ENCODE results near the gene ANKRD11. TPM values are rescaled to one million over a fixed set of nuclear protein-coding genes. Genes with fewer than 3 reads are reported as not detected.

Gene ANKRD11
- total and polyA plus RNA-seq, 2 donors (not counting 3 experiments of a cell fraction or from before 2014, with no cell fraction given) = 55.8 to 191 TPM

DNA sequence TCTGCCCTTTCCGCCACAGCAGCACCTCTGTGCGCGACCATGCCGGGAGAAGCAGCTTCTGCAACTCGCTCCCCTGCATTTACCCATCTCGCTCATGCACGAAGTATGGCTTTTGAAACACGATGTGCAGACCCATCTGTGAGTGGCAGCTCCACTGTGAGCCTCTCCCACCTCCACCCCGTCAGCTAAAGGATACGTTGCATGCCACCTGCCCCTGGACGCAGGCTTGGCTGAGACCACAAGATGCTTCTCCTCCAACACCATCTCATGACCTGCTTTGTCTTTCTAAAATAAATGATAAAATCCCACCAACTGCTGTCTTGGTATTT lies 172.0 kb downstream of the ANKRD11 start:
- H3K79me2 ChIP-seq (ENCODE audit: control insufficient read depth, insufficient read depth, low read length) = peaks cover 86% of the 10 kb centered on the region
- H4K20me1 ChIP-seq (replicated peaks; ENCODE audit: control insufficient read depth, extremely low read depth, insufficient read depth, low read length) = no peaks in the 10 kb centered on the region
- CTCF ChIA-PET = no interaction called here
- H2AFZ ChIP-seq (ENCODE audit: low read depth, low read length) = no peak overlapping the region
- dilution Hi-C loops (cut with MboI; ENCODE audit: extremely low pct_ligation_motif_present, low sequenced_read_pairs) = no loop called here
- no peak overlapping the region for H3K4me2 ChIP-seq (ENCODE audit: insufficient read depth, low read length)
- intact Hi-C loops (cut with micrococcal nuclease) = loop anchor here (5.0 kb wide), 1 partner anchor 169 kb away; no protein-coding TSS in a partner anchor
- H3K27me3 ChIP-seq (ENCODE audit: control insufficient read depth in 2 of 2, insufficient read depth in 2 of 2, low read length in 2 of 2) = no peaks in the 10 kb centered on the region
- H3K27ac ChIP-seq (ENCODE audit: insufficient read depth, low read depth, low read length) = peak overlapping the region; percentile 77
- no peaks in the 10 kb centered on the region for H3K36me3 ChIP-seq (ENCODE audit: control insufficient read depth in 2 of 2, extremely low read depth in 1 of 2, insufficient read depth in 2 of 2, low read length in 2 of 2)
- no TSS peak for BruUV-seq (replicated peaks)
- no peaks in the 10 kb centered on the region for H3K9me1 ChIP-seq (replicated peaks; ENCODE audit: control insufficient read depth, extremely low read depth, insufficient read depth, low read length)
- POLR2A ChIA-PET = no interaction called here
- TF ChIP-seq POLR2A (IDR thresholded peaks at IDR 0.05; ENCODE audit: low read depth, low read length) (no peak), CTCF (IDR thresholded peaks at IDR 0.05; ENCODE audit: extremely low read depth in 1 of 2, insufficient read depth in 1 of 2, low read depth in 1 of 2, low read length in 2 of 2) (no peak), FOS (IDR thresholded peaks at IDR 0.05; ENCODE audit: borderline replicate concordance, insufficient read depth, low read length) (no peak), MAX (IDR thresholded peaks at IDR 0.05; ENCODE audit: insufficient read depth, insufficient read length) (no peak), MYC (IDR thresholded peaks at IDR 0.05; ENCODE audit: low read depth, low read length) (no peak)
- H3K9me3 ChIP-seq (replicated peaks; ENCODE audit: control insufficient read depth, insufficient read depth, low read length) = no peaks in the 10 kb centered on the region
- no peak overlapping the region for H3K9ac ChIP-seq (replicated peaks; ENCODE audit: extremely low read depth, insufficient read depth, low read length)
- H3K4me1 ChIP-seq (ENCODE audit: control insufficient read depth, extremely low read depth, insufficient read depth, low read length) = peaks cover 85% of the 10 kb centered on the region
- no peak overlapping the region for H3K4me3 ChIP-seq (replicated peaks in 1 of 3; ENCODE audit: insufficient read depth in 1 of 3, low read depth in 1 of 3, low read length in 3 of 3)
- DNase-seq (ENCODE audit: low read depth, low spot score) (no peak), FAIRE-seq (no peak)

DNA sequence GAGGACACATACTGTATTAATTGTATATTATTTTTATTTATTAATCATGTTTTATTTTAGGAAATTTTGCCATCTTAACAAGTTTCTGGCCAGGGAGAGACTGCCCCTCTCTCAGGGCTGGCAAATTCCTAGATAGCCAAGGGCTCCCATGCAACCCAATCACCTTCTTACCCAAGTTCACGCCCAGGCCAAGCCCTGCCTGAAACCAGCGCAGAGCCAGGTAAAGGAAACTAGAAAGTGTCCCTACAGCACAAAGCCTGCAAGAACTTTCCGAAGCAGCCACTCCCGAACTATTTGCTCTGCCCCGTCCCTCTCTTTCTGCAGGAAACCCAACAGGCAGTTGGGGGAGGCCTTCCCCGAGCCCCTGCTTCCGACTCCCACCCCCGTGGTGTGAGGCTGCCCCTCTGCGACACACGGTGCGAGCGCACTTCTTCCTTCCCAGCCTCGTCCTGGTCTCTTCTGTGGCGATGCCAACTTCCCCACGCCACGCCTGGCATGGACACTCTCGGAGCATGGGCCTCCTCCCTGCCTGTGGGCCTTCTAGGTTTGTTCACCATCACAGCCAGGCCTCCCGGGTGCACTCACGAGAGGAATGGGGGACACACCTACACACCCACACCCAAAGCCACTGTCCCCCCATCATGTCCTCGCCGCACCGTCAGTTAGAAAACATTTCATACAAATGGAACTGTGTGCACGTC lies 172.5 kb downstream of the ANKRD11 start:
- Histone ChIP-seq H4K20me1 (replicated peaks; ENCODE audit: control insufficient read depth, extremely low read depth, insufficient read depth, low read length) (no peaks in the 10 kb centered on the region), H3K4me2 (ENCODE audit: insufficient read depth, low read length) (no peak overlapping the region), H2AFZ (ENCODE audit: low read depth, low read length) (no peak overlapping the region), H3K9me3 (replicated peaks; ENCODE audit: control insufficient read depth, insufficient read depth, low read length) (no peaks in the 10 kb centered on the region), H3K4me3 (replicated peaks in 1 of 3; ENCODE audit: insufficient read depth in 1 of 3, low read depth in 1 of 3, low read length in 3 of 3) (no peak overlapping the region), H3K36me3 (ENCODE audit: control insufficient read depth in 2 of 2, extremely low read depth in 1 of 2, insufficient read depth in 2 of 2, low read length in 2 of 2) (peaks cover 0 to 4% of the 10 kb centered on the region in 2 experiments), H3K4me1 (ENCODE audit: control insufficient read depth, extremely low read depth, insufficient read depth, low read length) (peaks cover 82% of the 10 kb centered on the region), H3K9me1 (replicated peaks; ENCODE audit: control insufficient read depth, extremely low read depth, insufficient read depth, low read length) (no peaks in the 10 kb centered on the region), H3K27ac (ENCODE audit: insufficient read depth, low read depth, low read length) (peak overlapping the region; percentile 77), H3K79me2 (ENCODE audit: control insufficient read depth, insufficient read depth, low read length) (peaks cover 88% of the 10 kb centered on the region), H3K27me3 (ENCODE audit: control insufficient read depth in 2 of 2, insufficient read depth in 2 of 2, low read length in 2 of 2) (no peaks in the 10 kb centered on the region), H3K9ac (replicated peaks; ENCODE audit: extremely low read depth, insufficient read depth, low read length) (no peak overlapping the region)
- dilution Hi-C loops (cut with MboI; ENCODE audit: extremely low pct_ligation_motif_present, low sequenced_read_pairs) = no loop called here
- ChIA-PET POLR2A (no interaction called here), CTCF (interaction anchor here (0.9 to 2.0 kb wide), 2 partner anchors 8 to 15 kb away, joined by 3 to 8 read pairs; no protein-coding TSS in a partner anchor)
- DNase-seq (ENCODE audit: low read depth, low spot score) (no peak), FAIRE-seq (no peak)
- TF ChIP-seq EZH2 (IDR thresholded peaks at IDR 0.05; ENCODE audit: borderline replicate concordance, low read depth, low read length, severe bottlenecking) (no peak), POLR2AphosphoS5 (IDR thresholded peaks at IDR 0.05; ENCODE audit: insufficient read depth, low read depth, low read length) (no peak), CTCF (IDR thresholded peaks at IDR 0.05; ENCODE audit: extremely low read depth in 1 of 2, insufficient read depth in 1 of 2, low read depth in 1 of 2, low read length in 2 of 2) (no peak), MAX (IDR thresholded peaks at IDR 0.05; ENCODE audit: insufficient read depth, insufficient read length) (no peak)
- intact Hi-C loops (cut with micrococcal nuclease) = loop anchor here (5.0 kb wide), 1 partner anchor 169 kb away; no protein-coding TSS in a partner anchor
- BruUV-seq (replicated peaks) = no TSS peak
